Measurements from ENCODE around the gene DPP10.

- TF ChIP-seq CTCF (IDR thresholded peaks at IDR 0.05), result no peak
- no peak for TF ChIP-seq POLR2A (IDR thresholded peaks at IDR 0.05)
These were observed 172.2 kb downstream of the DPP10 start for GRCh38 chr2:114614592-114614991.
